Neural crest cell (in vitro differentiated cells): Measurements from ENCODE around the gene SPDYC. TPM values are rescaled to one million over a fixed set of nuclear protein-coding genes. Genes with fewer than 3 reads are reported as not detected.

Experiments used
- DNase-seq: peaks from one replicate; pipeline ENCODE4 v3.0.0; 2021; ENCODE audit warnings: low read depth, mixed read lengths, low spot score
- H3K27ac Mint-ChIP-seq: one replicate; pipeline ENCODE4 v1.8.0; 2021; ENCODE audit warnings: mild to moderate bottlenecking, mixed read lengths; ENCODE audit not compliant: unreplicated experiment
- H3K27me3 Mint-ChIP-seq: 2 replicates; pipeline ENCODE4 v1.8.0; 2021; ENCODE audit warnings: low read depth, mild to moderate bottlenecking, mixed read lengths
- H3K36me3 Mint-ChIP-seq: 2 replicates; pipeline ENCODE4 v1.8.0; 2021; ENCODE audit warnings: low read depth, mild to moderate bottlenecking, mixed read lengths
- H3K4me1 Mint-ChIP-seq: 2 replicates; pipeline ENCODE4 v1.8.0; 2021; ENCODE audit warnings: mixed read lengths
- H3K4me3 Mint-ChIP-seq: one replicate; pipeline ENCODE4 v1.8.0; 2021; ENCODE audit warnings: mild to moderate bottlenecking, mixed read lengths
- H3K9me3 Mint-ChIP-seq: 2 replicates; pipeline ENCODE4 v1.8.0; 2021; ENCODE audit warnings: mixed read lengths
- total RNA-seq: library from RNA; stranded (reverse); gene quantifications from 2 replicates; pipeline ENCODE4 v1.2.1, GENCODE V29; 2021
- TF ChIP-seq, protein P1 (sequence below): fragments of 200-600 bp; sonication (generic); conservative IDR thresholded peaks from 2 replicates; pipeline ENCODE4 v1.5.0; 2021; ENCODE audit warnings: antibody characterized with exemption, mild to moderate bottlenecking

SPDYC gene
- total RNA-seq, 1 donor from 2014 or later = not detected

- H3K9me3 Mint-ChIP-seq = no peaks in the 10 kb centered on the region
- no peaks in the 10 kb centered on the region for H3K36me3 Mint-ChIP-seq
Measured at GRCh38 chr11:65157336-65157735, 12.7 kb upstream of the SPDYC start.

GRCh38 chr11:65159012-65159411, 11.0 kb upstream of the SPDYC start:
- TF ChIP-seq, protein P1, sequence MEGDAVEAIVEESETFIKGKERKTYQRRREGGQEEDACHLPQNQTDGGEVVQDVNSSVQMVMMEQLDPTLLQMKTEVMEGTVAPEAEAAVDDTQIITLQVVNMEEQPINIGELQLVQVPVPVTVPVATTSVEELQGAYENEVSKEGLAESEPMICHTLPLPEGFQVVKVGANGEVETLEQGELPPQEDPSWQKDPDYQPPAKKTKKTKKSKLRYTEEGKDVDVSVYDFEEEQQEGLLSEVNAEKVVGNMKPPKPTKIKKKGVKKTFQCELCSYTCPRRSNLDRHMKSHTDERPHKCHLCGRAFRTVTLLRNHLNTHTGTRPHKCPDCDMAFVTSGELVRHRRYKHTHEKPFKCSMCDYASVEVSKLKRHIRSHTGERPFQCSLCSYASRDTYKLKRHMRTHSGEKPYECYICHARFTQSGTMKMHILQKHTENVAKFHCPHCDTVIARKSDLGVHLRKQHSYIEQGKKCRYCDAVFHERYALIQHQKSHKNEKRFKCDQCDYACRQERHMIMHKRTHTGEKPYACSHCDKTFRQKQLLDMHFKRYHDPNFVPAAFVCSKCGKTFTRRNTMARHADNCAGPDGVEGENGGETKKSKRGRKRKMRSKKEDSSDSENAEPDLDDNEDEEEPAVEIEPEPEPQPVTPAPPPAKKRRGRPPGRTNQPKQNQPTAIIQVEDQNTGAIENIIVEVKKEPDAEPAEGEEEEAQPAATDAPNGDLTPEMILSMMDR = no peak
- Mint-ChIP-seq H3K27ac (no peak overlapping the region), H3K4me3 (no peak overlapping the region), H3K4me1 (no peaks in the 10 kb centered on the region), H3K9me3 (no peaks in the 10 kb centered on the region), H3K27me3 (peaks cover 23% of the 10 kb centered on the region), H3K36me3 (no peaks in the 10 kb centered on the region)
- no peak for DNase-seq

More at GRCh38 chr11:65157336-65157735, 12.7 kb upstream of the SPDYC start:
- Mint-ChIP-seq H3K27ac (no peak overlapping the region), H3K4me1 (no peaks in the 10 kb centered on the region), H3K27me3 (peaks cover 36% of the 10 kb centered on the region), H3K4me3 (no peak overlapping the region)
- TF ChIP-seq, protein P1 = no peak
- no peak for DNase-seq

DNA sequence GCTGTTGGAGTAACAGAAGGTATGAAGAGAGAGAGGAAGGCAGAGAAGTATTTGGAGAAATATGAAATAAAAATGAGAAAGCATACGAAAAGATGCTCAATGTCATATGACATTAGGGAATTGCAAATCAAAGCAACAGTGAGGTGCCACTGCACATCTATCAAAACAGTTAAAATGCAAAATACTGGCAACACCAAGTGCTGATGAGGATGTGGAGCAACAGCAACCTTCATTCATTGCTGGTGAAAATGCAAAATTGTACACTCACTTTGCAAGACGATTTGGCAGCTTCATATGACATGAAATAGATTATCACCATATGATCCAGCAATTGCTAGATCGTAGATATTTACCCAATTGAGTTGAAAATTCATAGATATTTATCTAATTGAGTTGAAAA, 9.4 kb upstream of the SPDYC start:
- Mint-ChIP-seq H3K4me1 (no peaks in the 10 kb centered on the region), H3K9me3 (no peaks in the 10 kb centered on the region), H3K27me3 (peaks cover 23% of the 10 kb centered on the region), H3K27ac (no peak overlapping the region), H3K4me3 (no peak overlapping the region), H3K36me3 (no peaks in the 10 kb centered on the region)
- TF ChIP-seq, protein P1 = no peak
- no peak for DNase-seq

GRCh38 chr11:65163684-65164083, 6.3 kb upstream of the SPDYC start:
- H3K27ac Mint-ChIP-seq = peak overlapping the region; percentile 27
- H3K4me1 Mint-ChIP-seq = no peaks in the 10 kb centered on the region
- TF ChIP-seq, protein P1 = no peak

GRCh38 chr11:65165410-65166317, 4.4 kb upstream of the SPDYC start:
- no peaks in the 10 kb centered on the region for H3K36me3 Mint-ChIP-seq
- TF ChIP-seq, protein P1 = no peak
- H3K4me1 Mint-ChIP-seq = peaks cover 3% of the 10 kb centered on the region
- H3K27ac Mint-ChIP-seq = no peak overlapping the region
- peaks cover 4% of the 10 kb centered on the region for H3K27me3 Mint-ChIP-seq
- no peak for DNase-seq
- H3K9me3 Mint-ChIP-seq = no peaks in the 10 kb centered on the region
- H3K4me3 Mint-ChIP-seq = no peak overlapping the region

More at GRCh38 chr11:65163684-65164083, 6.3 kb upstream of the SPDYC start:
- no peak for DNase-seq
- peaks cover 20% of the 10 kb centered on the region for H3K27me3 Mint-ChIP-seq
- no peaks in the 10 kb centered on the region for H3K36me3 Mint-ChIP-seq
- H3K4me3 Mint-ChIP-seq = no peak overlapping the region
- no peaks in the 10 kb centered on the region for H3K9me3 Mint-ChIP-seq
